ENCODE data around the gene TBC1D20. TPM values are rescaled to one million over a fixed set of nuclear protein-coding genes. Genes with fewer than 3 reads are reported as not detected.

The TBC1D20 gene
- total and polyA plus RNA-seq, 4 donors = 15.7 to 42.4 (median 27.2) TPM

DNA sequence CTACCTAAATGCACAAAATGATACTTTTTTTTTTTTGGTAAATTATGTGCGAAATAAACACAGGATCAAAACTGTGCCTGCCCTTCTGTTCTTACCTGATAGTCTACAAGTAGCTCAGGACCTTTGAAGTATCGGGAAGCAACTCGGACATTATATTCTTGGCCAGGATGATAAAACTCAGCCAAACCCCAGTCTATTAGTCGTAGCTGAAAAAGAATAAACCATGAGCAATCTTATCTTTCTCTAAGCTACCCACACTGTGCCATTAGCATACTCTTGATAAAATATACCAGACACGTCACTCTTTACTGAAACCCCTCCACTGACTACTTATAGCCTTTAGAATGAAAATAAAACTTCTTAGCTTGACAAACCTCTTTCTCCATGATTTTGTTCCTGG is 29.8 kb upstream of the TBC1D20 start:
- H3K36me3 ChIP-seq (ENCODE audit: control insufficient read depth in 4 of 4, insufficient read depth in 4 of 4, low read length in 4 of 4) = peaks cover 15 to 43% (median 35%) of the 10 kb centered on the region in 4 donors
- H3K9ac ChIP-seq (ENCODE audit: insufficient read depth in 1 of 2, low read length in 2 of 2) = no peak overlapping the region
- no peak overlapping the region for H3K27ac ChIP-seq (ENCODE audit: low read depth in 1 of 2, low read length in 1 of 2)
- DNase-seq = no peak
- no peaks in the 10 kb centered on the region for H3K9me3 ChIP-seq (ENCODE audit: control insufficient read depth in 4 of 4, insufficient read depth in 3 of 4, low read length in 3 of 4)
- ATAC-seq (ENCODE audit: insufficient read depth, low FRiP score) = no peak
- 92 to 99% methylated on average over 5 of the region's 5 CpGs for WGBS, 2 donors
- peaks cover 0 to 15% (median 4%) of the 10 kb centered on the region in 5 donors for H3K4me1 ChIP-seq (ENCODE audit: control insufficient read depth in 5 of 5, insufficient read depth in 5 of 5, low read length in 5 of 5)
- H3K27me3 ChIP-seq (ENCODE audit: control insufficient read depth in 3 of 3, insufficient read depth in 3 of 3, low read length in 2 of 3) = no peaks in the 10 kb centered on the region
- TF ChIP-seq, protein P1, sequence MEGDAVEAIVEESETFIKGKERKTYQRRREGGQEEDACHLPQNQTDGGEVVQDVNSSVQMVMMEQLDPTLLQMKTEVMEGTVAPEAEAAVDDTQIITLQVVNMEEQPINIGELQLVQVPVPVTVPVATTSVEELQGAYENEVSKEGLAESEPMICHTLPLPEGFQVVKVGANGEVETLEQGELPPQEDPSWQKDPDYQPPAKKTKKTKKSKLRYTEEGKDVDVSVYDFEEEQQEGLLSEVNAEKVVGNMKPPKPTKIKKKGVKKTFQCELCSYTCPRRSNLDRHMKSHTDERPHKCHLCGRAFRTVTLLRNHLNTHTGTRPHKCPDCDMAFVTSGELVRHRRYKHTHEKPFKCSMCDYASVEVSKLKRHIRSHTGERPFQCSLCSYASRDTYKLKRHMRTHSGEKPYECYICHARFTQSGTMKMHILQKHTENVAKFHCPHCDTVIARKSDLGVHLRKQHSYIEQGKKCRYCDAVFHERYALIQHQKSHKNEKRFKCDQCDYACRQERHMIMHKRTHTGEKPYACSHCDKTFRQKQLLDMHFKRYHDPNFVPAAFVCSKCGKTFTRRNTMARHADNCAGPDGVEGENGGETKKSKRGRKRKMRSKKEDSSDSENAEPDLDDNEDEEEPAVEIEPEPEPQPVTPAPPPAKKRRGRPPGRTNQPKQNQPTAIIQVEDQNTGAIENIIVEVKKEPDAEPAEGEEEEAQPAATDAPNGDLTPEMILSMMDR (IDR thresholded peaks at IDR 0.05; ENCODE audit: control extremely low read depth, extremely low read depth) = no peak
- no peak overlapping the region for H3K4me3 ChIP-seq

DNA sequence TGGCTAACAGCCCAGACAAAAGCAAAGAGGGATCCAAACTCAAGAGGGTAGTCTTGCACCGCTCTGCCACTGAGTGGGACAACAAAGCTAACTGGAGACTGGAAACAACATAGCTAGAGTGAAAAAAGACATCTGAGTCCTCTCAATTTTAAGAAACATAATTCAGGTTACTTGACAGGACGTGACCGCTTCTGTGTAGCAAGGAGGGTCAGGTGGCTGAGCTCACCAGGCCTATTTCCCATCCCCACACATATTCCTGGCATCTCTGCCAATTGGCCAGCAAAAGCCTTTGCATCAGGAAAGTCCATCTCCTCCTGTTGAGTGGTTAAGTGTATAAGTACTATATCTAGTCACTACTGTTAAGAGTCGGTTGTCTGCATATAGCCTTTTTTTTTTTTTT is 25.3 kb upstream of the TBC1D20 start:
- H3K27me3 ChIP-seq (ENCODE audit: control insufficient read depth in 3 of 3, insufficient read depth in 3 of 3, low read length in 2 of 3) = no peaks in the 10 kb centered on the region
- TF ChIP-seq, protein P1 (IDR thresholded peaks at IDR 0.05; ENCODE audit: control extremely low read depth, extremely low read depth) = no peak
- H3K9me3 ChIP-seq (ENCODE audit: control insufficient read depth in 4 of 4, insufficient read depth in 3 of 4, low read length in 3 of 4) = no peaks in the 10 kb centered on the region
- H3K9ac ChIP-seq (ENCODE audit: insufficient read depth in 1 of 2, low read length in 2 of 2) = no peak overlapping the region
- no peak overlapping the region for H3K4me3 ChIP-seq
- no peak overlapping the region for H3K27ac ChIP-seq (ENCODE audit: low read depth in 1 of 2, low read length in 1 of 2)
- H3K36me3 ChIP-seq (ENCODE audit: control insufficient read depth in 4 of 4, insufficient read depth in 4 of 4, low read length in 4 of 4) = peaks cover 25 to 41% (median 39%) of the 10 kb centered on the region in 4 donors
- H3K4me1 ChIP-seq (ENCODE audit: control insufficient read depth in 5 of 5, insufficient read depth in 5 of 5, low read length in 5 of 5) = peaks cover 0 to 2% (median 0%) of the 10 kb centered on the region in 5 donors
- 94 to 98% methylated on average over 4 of the region's 4 CpGs for WGBS, 2 donors
- ATAC-seq (ENCODE audit: insufficient read depth, low FRiP score) (no peak), DNase-seq (no peak)

DNA sequence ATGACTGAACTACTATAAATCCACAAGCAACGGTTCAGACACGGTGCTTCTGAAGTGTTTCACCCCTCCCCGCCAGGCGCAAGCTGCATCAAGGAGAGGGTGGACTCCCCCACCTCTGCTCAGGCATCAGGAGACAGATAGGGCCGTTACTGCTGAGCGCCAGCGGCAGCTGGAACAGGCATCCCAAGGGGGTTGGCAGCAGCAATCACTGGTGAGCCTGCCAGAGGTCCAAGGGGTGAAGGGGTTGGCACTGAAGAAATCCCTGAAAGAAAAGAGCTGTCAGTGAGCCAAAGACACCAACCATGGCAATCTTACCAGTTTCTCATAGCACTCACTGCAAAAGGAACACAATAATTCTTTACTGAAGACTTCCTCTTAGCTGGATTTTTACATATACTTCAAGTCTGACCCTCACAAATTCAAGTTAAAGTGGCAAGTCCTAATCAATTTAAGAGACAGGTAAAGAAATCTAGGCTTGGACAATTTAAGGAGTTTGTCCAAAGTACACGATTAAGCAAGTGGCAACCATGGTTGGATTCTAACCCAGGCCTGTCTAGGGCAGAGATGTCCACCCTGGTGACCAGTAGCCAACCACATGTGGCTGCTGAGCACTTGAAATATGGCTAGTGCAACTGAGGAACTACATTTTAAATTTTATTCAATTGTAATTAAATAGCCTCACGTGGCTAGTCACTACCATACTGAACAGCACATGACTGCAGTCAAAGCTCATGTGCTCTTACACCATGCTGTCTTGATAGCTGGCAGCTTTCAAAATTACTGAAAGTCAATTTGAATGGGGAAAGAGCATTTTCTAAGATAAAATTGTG is 21.7 kb upstream of the TBC1D20 start:
- H3K9me3 ChIP-seq (ENCODE audit: control insufficient read depth in 4 of 4, insufficient read depth in 3 of 4, low read length in 3 of 4) = no peaks in the 10 kb centered on the region
- no peak overlapping the region for H3K4me3 ChIP-seq
- peaks cover 0 to 2% (median 0%) of the 10 kb centered on the region in 5 donors for H3K4me1 ChIP-seq (ENCODE audit: control insufficient read depth in 5 of 5, insufficient read depth in 5 of 5, low read length in 5 of 5)
- H3K27me3 ChIP-seq (ENCODE audit: control insufficient read depth in 3 of 3, insufficient read depth in 3 of 3, low read length in 2 of 3) = no peaks in the 10 kb centered on the region
- no peak overlapping the region for H3K27ac ChIP-seq (ENCODE audit: low read depth in 1 of 2, low read length in 1 of 2)
- ATAC-seq (ENCODE audit: insufficient read depth, low FRiP score) (no peak), DNase-seq (no peak)
- 87 to 89% methylated on average over 9 of the region's 9 CpGs for WGBS, 2 donors
- TF ChIP-seq, protein P1 (IDR thresholded peaks at IDR 0.05; ENCODE audit: control extremely low read depth, extremely low read depth) = no peak
- H3K36me3 ChIP-seq (ENCODE audit: control insufficient read depth in 4 of 4, insufficient read depth in 4 of 4, low read length in 4 of 4) = peaks cover 34 to 60% (median 43%) of the 10 kb centered on the region in 4 donors
- H3K9ac ChIP-seq (ENCODE audit: insufficient read depth in 1 of 2, low read length in 2 of 2) = no peak overlapping the region

All from lung (tissue), 12 donors.